AG09319 (cell line): ENCODE data around the gene SAV1.

ENCODE experiments used
- DNase-seq: peaks from one replicate; pipeline ENCODE4 v3.0.0-alpha.2; 2010; ENCODE audit warnings: low read depth; ENCODE audit errors: extremely low read depth
- TF ChIP-seq, protein P1 (sequence below): IDR thresholded peaks from 2 replicates; pipeline ENCODE4 v1.5.1; 2011; ENCODE audit warnings: low read depth, mild to moderate bottlenecking, inconsistent platforms, low read length, moderate library complexity

Gene SAV1

GRCh38 chr14:50615552-50615951, 52.6 kb downstream of the SAV1 start:
- DNase-seq: no peak
- TF ChIP-seq, protein P1, sequence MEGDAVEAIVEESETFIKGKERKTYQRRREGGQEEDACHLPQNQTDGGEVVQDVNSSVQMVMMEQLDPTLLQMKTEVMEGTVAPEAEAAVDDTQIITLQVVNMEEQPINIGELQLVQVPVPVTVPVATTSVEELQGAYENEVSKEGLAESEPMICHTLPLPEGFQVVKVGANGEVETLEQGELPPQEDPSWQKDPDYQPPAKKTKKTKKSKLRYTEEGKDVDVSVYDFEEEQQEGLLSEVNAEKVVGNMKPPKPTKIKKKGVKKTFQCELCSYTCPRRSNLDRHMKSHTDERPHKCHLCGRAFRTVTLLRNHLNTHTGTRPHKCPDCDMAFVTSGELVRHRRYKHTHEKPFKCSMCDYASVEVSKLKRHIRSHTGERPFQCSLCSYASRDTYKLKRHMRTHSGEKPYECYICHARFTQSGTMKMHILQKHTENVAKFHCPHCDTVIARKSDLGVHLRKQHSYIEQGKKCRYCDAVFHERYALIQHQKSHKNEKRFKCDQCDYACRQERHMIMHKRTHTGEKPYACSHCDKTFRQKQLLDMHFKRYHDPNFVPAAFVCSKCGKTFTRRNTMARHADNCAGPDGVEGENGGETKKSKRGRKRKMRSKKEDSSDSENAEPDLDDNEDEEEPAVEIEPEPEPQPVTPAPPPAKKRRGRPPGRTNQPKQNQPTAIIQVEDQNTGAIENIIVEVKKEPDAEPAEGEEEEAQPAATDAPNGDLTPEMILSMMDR: no peak

GRCh38 chr14:50615056-50615455, 53.0 kb downstream of the SAV1 start:
- no peak for DNase-seq
- TF ChIP-seq, protein P1: no peak

DNA sequence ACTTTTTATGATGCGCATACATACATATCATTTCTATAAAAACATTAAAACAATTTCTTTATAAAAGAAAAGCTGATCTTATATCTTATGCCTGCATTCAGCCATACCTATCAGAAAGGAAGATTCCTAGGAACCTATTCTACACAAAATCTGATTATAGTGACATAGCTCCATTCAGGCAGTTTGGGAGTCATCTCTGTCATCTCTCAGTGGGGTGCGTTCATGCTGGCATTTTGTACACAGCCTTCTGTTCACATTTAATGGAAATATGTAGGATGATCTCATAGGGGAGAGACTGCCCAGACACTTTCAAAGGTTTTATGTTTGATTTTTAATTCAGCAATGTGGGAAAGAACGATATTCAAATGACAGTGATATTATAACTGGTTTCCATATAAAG, 55.3 kb downstream of the SAV1 start:
- no peak for DNase-seq
- TF ChIP-seq, protein P1: no peak

DNA sequence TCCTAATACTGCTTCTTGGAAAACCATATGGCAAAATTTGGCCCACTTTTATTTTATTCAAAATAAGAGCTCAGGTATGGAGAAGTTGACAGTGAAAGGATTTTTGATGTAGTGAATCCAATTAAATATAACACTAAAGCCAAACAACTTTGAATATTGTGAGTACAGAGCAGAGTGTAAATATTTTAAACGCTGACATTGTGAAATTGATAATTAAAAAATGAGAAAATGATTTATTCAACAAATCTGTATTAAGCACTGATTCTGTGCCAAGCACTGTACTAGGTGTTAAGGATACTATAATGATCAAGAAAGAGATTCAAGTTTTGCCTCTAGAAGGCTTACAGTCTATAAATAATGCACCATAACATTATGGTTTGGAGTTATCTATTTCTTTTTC, 57.6 kb downstream of the SAV1 start:
- DNase-seq: no peak
- TF ChIP-seq, protein P1: no peak

DNA sequence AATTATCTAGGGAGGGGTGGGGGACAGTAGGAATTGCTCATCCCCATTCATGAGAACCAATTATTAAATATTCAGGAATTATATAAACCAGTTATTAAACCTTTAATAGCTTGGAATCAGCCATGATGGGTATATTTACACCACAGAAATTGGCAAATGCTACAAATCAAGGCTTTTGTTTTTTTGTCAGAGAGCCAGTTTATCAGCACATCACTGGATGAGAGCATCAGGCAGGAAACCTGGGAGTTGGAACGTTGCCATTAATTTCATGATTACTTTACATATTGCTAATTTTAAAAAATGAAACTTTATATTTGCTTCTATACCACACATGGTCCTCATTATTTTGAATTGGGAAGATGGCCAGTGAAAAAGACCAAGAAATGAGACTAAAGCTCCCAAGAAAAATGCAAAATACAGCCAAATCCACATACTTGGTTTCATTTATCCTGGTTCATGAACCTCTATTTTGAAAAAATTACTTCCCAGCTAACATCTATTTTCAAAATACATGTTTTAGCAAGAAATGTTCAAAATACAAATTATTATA, 59.7 kb downstream of the SAV1 start:
- TF ChIP-seq, protein P1: no peak
- peak; percentile 49 for DNase-seq

- no peak for DNase-seq
- TF ChIP-seq, protein P1: no peak
These were observed 60.3 kb downstream of the SAV1 start for GRCh38 chr14:50607761-50608160.

GRCh38 chr14:50607181-50607580, 60.9 kb downstream of the SAV1 start:
- TF ChIP-seq, protein P1: no peak
- no peak for DNase-seq
